ENCODE measurements around the gene CDSN. TPM values are rescaled to one million over a fixed set of nuclear protein-coding genes. Genes with fewer than 3 reads are reported as not detected.

Gene CDSN
- total and polyA plus RNA-seq, 2 donors (not counting 1 experiment from before 2014, with no cell fraction given): not detected

DNA sequence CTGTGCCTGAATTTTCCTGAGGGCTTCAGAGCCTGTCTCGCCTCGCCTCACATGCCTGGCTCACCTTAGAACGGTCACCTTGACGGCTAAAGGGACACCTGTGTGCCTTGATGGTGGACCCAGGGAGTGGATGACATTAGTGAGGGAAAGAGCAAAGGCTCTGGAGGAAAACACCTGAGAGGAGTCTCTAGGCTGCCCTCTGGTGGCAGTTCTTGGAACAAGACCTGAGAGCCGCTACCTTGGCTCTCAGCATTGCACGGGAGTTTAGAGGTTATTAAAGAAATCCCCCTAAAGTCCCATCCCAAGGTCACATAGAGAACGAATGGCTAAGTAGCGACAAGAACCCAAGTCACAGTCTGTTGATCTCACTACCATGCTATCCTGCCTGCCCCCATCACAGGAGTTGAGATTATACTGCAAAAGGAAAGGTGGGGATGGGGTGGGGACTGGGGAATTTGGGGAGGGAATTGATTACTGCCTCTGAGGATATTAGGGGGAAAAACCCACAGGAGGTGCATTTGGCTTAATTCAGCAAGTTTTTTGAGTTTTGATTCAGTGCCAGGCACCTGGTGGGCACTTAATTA, 7.9 kb upstream of the CDSN start:
- peak; percentile 75 for ATAC-seq (ENCODE audit: low read depth)
- no peaks in the 10 kb centered on the region for H3K79me2 ChIP-seq (ENCODE audit: control insufficient read depth, insufficient read depth, low read length)
- H3K9me3 ChIP-seq (ENCODE audit: control extremely low read depth in 1 of 3, control insufficient read depth in 2 of 3, insufficient read depth in 1 of 3, low read length in 2 of 3): no peaks in the 10 kb centered on the region
- ChIA-PET POLR2A (interaction anchor here (1.3 kb wide), 1 partner anchor 9 kb away, joined by 3 read pairs; no protein-coding TSS in a partner anchor), CTCF (interaction anchor here (0.7 to 4.0 kb wide), 12 partner anchors 8 to 251 kb away, joined by 3 to 26 read pairs (median 4); no protein-coding TSS in a partner anchor)
- H3K27me3 Mint-ChIP-seq: peaks cover 19% of the 10 kb centered on the region
- no peak overlapping the region for H3K4me3 ChIP-seq (ENCODE audit: control extremely low read depth in 1 of 5, extremely low read depth in 1 of 5, insufficient read depth in 1 of 5, low read depth in 2 of 5, low read length in 4 of 5)
- H3K4me1 ChIP-seq (ENCODE audit: control insufficient read depth in 2 of 2, insufficient read depth in 2 of 2, low read length in 2 of 2): peaks cover 0 to 3% of the 10 kb centered on the region in 2 donors
- no peak overlapping the region for H3K9ac ChIP-seq (ENCODE audit: low read length)
- H3K27ac ChIP-seq (ENCODE audit: low read length in 2 of 2): no peak overlapping the region
- H4K20me1 ChIP-seq (ENCODE audit: control insufficient read depth, insufficient read depth, low read length, poor library complexity, severe bottlenecking): no peaks in the 10 kb centered on the region
- no peak for TF ChIP-seq EZH2 (IDR thresholded peaks at IDR 0.05; ENCODE audit: borderline replicate concordance, insufficient read depth, low read depth, low read length, poor library complexity, severe bottlenecking)
- TF ChIP-seq, protein P1, sequence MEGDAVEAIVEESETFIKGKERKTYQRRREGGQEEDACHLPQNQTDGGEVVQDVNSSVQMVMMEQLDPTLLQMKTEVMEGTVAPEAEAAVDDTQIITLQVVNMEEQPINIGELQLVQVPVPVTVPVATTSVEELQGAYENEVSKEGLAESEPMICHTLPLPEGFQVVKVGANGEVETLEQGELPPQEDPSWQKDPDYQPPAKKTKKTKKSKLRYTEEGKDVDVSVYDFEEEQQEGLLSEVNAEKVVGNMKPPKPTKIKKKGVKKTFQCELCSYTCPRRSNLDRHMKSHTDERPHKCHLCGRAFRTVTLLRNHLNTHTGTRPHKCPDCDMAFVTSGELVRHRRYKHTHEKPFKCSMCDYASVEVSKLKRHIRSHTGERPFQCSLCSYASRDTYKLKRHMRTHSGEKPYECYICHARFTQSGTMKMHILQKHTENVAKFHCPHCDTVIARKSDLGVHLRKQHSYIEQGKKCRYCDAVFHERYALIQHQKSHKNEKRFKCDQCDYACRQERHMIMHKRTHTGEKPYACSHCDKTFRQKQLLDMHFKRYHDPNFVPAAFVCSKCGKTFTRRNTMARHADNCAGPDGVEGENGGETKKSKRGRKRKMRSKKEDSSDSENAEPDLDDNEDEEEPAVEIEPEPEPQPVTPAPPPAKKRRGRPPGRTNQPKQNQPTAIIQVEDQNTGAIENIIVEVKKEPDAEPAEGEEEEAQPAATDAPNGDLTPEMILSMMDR (IDR thresholded peaks at IDR 0.05): peak; percentile 91
- no peak overlapping the region for H3K4me2 ChIP-seq (replicated peaks; ENCODE audit: low read depth, low read length, poor library complexity, severe bottlenecking)
- H3K36me3 ChIP-seq (replicated peaks in 1 of 2; ENCODE audit: control extremely low read depth in 1 of 2, control insufficient read depth in 1 of 2, extremely low read depth in 1 of 2, insufficient read depth in 2 of 2, low read length in 1 of 2): no peaks in the 10 kb centered on the region
- no peaks in the 10 kb centered on the region for H3K9me3 Mint-ChIP-seq (ENCODE audit: insufficient read depth)
- H3K27ac Mint-ChIP-seq: no peak overlapping the region
- intact Hi-C loops (cut with micrococcal nuclease): no loop called here
- peaks cover 0 to 7% (median under 1%) of the 10 kb centered on the region in 4 experiments for H3K27me3 ChIP-seq (replicated peaks in 1 of 4; ENCODE audit: control extremely low read depth in 1 of 4, control insufficient read depth in 3 of 4, insufficient read depth in 4 of 4, low read length in 3 of 4)
- H3K4me1 Mint-ChIP-seq: peaks cover 4% of the 10 kb centered on the region
- DNase-seq: peak; percentile 79
- H3K4me3 Mint-ChIP-seq: no peak overlapping the region
- WGBS (ENCODE audit: insufficient coverage): 15% methylated on average over 4 of the region's 8 CpGs
- no peak overlapping the region for H2AFZ ChIP-seq (ENCODE audit: insufficient read depth, low read depth, low read length, poor library complexity, severe bottlenecking)
